ENCODE data around the gene LRRC3.
"Not testable (repeated sequence)": the region's sequence is repeated elsewhere in the genome, so short reads cannot be mapped to it uniquely, and the experiment has no call there.

Gene LRRC3

DNA sequence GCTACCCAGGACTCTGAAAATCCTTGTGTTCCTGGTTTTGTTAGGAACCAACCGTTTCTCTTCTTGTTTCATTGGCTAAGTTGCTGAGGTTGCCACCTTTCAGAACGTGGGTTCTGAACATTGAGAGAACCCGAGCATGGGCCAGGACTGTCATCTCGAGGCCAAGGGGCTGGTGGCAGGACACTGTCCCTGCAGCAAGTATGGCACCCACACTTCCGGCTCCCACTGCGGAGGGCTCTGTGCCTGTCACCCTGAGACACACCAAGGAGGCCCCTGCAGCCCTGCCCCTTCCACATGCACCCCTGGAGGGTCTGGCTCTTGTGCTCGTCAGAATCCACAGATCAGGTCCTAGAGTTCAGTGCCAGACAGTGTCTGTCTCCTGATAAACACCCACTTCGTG is 39.1 kb upstream of the LRRC3 start:
- Histone ChIP-seq H3K4me3 (ENCODE audit: low read length in 2 of 2) (no peak overlapping the region), H3K4me1 (ENCODE audit: control insufficient read depth in 2 of 2, insufficient read depth in 2 of 2, low read length in 2 of 2) (no peaks in the 10 kb centered on the region), H3K36me3 (ENCODE audit: control insufficient read depth in 2 of 2, insufficient read depth in 2 of 2, low read length in 2 of 2) (no peaks in the 10 kb centered on the region), H3K27me3 (ENCODE audit: control insufficient read depth in 2 of 2, insufficient read depth in 2 of 2, low read length in 2 of 2) (no peaks in the 10 kb centered on the region), H3K9ac (ENCODE audit: low read depth in 1 of 2, low read length in 2 of 2) (no peak overlapping the region), H3K27ac (ENCODE audit: low read depth in 2 of 2, low read length in 2 of 2) (no peak overlapping the region), H3K9me3 (ENCODE audit: control insufficient read depth in 2 of 2, low read length in 2 of 2) (no peaks in the 10 kb centered on the region)

DNA sequence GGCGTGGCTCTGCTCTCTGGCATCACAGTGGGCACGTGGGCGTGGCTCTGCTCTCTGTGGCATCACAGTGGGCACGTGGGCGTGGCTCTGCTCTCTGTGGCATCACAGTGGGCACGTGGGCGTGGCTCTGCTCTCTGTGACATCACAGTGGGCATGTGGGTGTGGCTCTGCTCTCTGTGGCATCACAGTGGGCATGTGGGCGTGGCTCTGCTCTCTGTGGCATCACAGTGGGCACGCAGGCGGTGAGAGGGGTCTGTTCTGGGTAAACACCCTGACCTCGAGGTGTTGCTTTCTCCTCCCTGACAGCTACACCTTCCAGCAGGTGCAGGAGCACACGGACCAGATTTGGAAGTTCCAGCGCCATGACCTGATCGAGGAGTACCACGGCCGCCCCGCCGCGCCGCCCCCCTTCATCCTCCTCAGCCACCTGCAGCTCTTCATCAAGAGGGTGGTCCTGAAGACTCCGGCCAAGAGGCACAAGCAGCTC is 37.6 kb upstream of the LRRC3 start:
- H3K9ac ChIP-seq (ENCODE audit: low read depth in 1 of 2, low read length in 2 of 2); H3K27me3 ChIP-seq (ENCODE audit: control insufficient read depth in 2 of 2, insufficient read depth in 2 of 2, low read length in 2 of 2); H3K27ac ChIP-seq (ENCODE audit: low read depth in 2 of 2, low read length in 2 of 2); H3K9me3 ChIP-seq (ENCODE audit: control insufficient read depth in 2 of 2, low read length in 2 of 2); H3K4me1 ChIP-seq (ENCODE audit: control insufficient read depth in 2 of 2, insufficient read depth in 2 of 2, low read length in 2 of 2); H3K4me3 ChIP-seq (ENCODE audit: low read length in 2 of 2); H3K36me3 ChIP-seq (ENCODE audit: control insufficient read depth in 2 of 2, insufficient read depth in 2 of 2, low read length in 2 of 2): not testable (repeated sequence)

DNA sequence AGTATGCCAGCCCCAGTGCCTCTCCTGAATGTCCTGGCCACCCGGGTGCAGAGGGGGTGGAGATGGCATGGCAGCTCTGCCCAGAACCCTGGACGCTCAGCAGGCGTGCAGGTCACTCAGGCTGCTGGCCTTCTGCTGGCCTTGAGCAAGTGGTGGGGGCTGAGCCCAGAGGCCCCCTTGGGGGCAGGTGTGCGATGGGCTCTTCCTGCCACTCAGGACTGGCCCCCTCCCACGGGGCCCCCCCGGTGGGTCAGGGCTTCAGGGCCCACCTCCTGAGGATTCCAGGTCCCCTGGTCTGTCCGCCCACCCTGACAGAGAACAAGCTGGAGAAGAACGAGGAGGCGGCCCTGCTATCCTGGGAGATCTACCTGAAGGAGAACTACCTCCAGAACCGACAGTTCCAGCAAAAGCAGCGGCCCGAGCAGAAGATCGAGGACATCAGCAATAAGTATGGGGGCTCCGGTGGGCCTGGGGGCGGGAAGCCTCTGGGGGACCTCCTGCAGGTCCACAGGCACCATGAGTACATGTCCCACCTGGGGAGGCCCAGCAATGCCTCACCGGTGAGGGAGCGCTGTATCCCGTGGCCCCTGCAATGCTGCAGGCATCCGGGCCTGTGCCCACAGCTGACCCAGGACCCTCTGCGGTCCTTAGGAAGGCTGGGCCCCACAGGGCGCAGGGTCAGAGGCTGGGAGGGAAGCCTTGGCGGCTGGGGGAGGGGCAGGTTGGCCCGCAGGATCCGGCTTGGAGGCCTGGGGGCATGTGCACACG is 37.0 kb upstream of the LRRC3 start:
- Histone ChIP-seq H3K27me3 (ENCODE audit: control insufficient read depth in 2 of 2, insufficient read depth in 2 of 2, low read length in 2 of 2) (no peaks in the 10 kb centered on the region), H3K4me3 (ENCODE audit: low read length in 2 of 2) (no peak overlapping the region), H3K36me3 (ENCODE audit: control insufficient read depth in 2 of 2, insufficient read depth in 2 of 2, low read length in 2 of 2) (no peaks in the 10 kb centered on the region), H3K9ac (ENCODE audit: low read depth in 1 of 2, low read length in 2 of 2) (no peak overlapping the region), H3K27ac (ENCODE audit: low read depth in 2 of 2, low read length in 2 of 2) (no peak overlapping the region), H3K9me3 (ENCODE audit: control insufficient read depth in 2 of 2, low read length in 2 of 2) (no peaks in the 10 kb centered on the region), H3K4me1 (ENCODE audit: control insufficient read depth in 2 of 2, insufficient read depth in 2 of 2, low read length in 2 of 2) (no peaks in the 10 kb centered on the region)

DNA sequence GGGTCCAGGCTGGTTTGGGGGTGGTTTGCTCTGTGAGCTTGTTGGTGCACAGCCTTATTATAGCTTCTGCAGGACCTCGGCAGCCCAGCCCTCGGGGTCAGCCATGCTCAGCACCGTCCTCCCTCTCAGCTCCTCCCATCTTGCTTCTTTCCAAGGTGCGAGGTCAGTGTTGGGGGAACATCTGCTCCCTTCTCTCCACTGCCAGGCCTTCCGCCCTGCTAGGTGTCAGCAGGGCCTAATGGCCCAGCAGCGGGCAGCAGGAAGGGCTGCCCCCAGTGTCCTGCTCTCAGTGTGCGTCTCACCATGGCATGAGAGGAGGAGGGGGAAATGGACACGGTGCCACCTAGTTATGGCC is 36.5 kb upstream of the LRRC3 start:
- Histone ChIP-seq H3K9ac (ENCODE audit: low read depth in 1 of 2, low read length in 2 of 2) (no peak overlapping the region), H3K27me3 (ENCODE audit: control insufficient read depth in 2 of 2, insufficient read depth in 2 of 2, low read length in 2 of 2) (no peaks in the 10 kb centered on the region), H3K4me3 (ENCODE audit: low read length in 2 of 2) (no peak overlapping the region), H3K9me3 (ENCODE audit: control insufficient read depth in 2 of 2, low read length in 2 of 2) (no peaks in the 10 kb centered on the region), H3K4me1 (ENCODE audit: control insufficient read depth in 2 of 2, insufficient read depth in 2 of 2, low read length in 2 of 2) (no peaks in the 10 kb centered on the region), H3K27ac (ENCODE audit: low read depth in 2 of 2, low read length in 2 of 2) (no peak overlapping the region), H3K36me3 (ENCODE audit: control insufficient read depth in 2 of 2, insufficient read depth in 2 of 2, low read length in 2 of 2) (no peaks in the 10 kb centered on the region)

DNA sequence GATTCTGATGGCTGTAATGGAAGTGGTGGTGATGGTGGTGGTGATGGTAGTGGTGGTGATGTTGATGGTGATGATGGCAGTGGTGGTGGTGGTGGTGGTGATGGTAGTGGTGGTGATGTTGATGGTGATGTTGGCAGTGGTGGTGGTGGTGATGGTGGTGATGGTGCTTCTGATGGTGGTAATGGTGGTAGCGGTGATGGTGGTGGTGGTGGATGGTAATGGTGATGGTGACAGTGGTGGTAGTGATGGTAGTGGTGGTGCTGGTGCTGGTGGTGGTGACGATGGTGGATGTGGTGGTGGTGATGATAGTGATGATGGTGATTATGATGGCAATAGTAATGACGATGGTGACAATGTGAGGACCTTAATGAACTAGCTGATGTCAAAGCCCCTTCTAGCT is 35.6 kb upstream of the LRRC3 start:
- no peaks in the 10 kb centered on the region for H3K27me3 ChIP-seq (ENCODE audit: control insufficient read depth in 2 of 2, insufficient read depth in 2 of 2, low read length in 2 of 2)
- no peaks in the 10 kb centered on the region for H3K9me3 ChIP-seq (ENCODE audit: control insufficient read depth in 2 of 2, low read length in 2 of 2)
- no peaks in the 10 kb centered on the region for H3K4me1 ChIP-seq (ENCODE audit: control insufficient read depth in 2 of 2, insufficient read depth in 2 of 2, low read length in 2 of 2)
- H3K4me3 ChIP-seq (ENCODE audit: low read length in 2 of 2), result no peak overlapping the region
- H3K27ac ChIP-seq (ENCODE audit: low read depth in 2 of 2, low read length in 2 of 2), result no peak overlapping the region
- no peak overlapping the region for H3K9ac ChIP-seq (ENCODE audit: low read depth in 1 of 2, low read length in 2 of 2)
- H3K36me3 ChIP-seq (ENCODE audit: control insufficient read depth in 2 of 2, insufficient read depth in 2 of 2, low read length in 2 of 2), result no peaks in the 10 kb centered on the region

DNA sequence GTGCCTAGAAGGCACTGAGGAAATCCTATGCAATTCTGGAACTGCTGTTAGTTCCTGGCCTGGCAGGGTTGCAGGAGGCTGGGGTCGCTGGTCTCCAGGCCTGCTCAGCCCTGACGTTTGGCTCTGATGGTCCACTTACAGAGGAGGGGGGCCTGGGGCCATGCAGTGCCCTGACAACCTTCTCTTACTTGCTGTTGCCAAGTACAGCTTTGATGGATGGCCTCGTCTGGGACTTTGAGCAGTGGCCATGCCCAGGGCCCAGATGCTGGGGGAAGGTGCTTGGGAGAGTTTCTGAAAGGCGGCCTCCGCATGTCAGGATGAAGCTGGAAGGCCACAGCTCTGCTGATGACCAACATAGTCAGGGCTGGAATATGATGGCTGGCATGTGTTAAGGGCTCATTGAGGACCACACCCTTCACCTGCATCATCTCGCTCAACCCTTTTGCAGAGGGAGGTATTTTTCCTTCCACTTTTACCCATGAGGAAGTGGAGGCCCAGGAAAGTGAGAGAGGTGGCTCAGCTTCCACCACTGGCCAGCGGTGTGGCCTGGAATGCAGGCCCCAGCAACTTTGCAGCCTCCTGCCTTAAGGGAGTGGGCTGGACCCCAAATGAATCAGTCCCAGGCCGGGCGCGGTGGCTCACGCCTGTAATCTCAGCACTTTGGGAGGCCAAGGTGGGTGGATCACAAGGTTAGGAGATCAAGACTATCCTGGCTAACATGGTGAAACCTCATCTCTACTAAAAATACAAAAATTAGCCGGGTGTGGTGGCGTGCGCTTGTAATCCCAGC is 34.7 kb upstream of the LRRC3 start:
- Histone ChIP-seq H3K27me3 (ENCODE audit: control insufficient read depth in 2 of 2, insufficient read depth in 2 of 2, low read length in 2 of 2) (no peaks in the 10 kb centered on the region), H3K36me3 (ENCODE audit: control insufficient read depth in 2 of 2, insufficient read depth in 2 of 2, low read length in 2 of 2) (no peaks in the 10 kb centered on the region), H3K9me3 (ENCODE audit: control insufficient read depth in 2 of 2, low read length in 2 of 2) (no peaks in the 10 kb centered on the region), H3K4me3 (ENCODE audit: low read length in 2 of 2) (no peak overlapping the region), H3K4me1 (ENCODE audit: control insufficient read depth in 2 of 2, insufficient read depth in 2 of 2, low read length in 2 of 2) (no peaks in the 10 kb centered on the region), H3K27ac (ENCODE audit: low read depth in 2 of 2, low read length in 2 of 2) (no peak overlapping the region), H3K9ac (ENCODE audit: low read depth in 1 of 2, low read length in 2 of 2) (no peak overlapping the region)

DNA sequence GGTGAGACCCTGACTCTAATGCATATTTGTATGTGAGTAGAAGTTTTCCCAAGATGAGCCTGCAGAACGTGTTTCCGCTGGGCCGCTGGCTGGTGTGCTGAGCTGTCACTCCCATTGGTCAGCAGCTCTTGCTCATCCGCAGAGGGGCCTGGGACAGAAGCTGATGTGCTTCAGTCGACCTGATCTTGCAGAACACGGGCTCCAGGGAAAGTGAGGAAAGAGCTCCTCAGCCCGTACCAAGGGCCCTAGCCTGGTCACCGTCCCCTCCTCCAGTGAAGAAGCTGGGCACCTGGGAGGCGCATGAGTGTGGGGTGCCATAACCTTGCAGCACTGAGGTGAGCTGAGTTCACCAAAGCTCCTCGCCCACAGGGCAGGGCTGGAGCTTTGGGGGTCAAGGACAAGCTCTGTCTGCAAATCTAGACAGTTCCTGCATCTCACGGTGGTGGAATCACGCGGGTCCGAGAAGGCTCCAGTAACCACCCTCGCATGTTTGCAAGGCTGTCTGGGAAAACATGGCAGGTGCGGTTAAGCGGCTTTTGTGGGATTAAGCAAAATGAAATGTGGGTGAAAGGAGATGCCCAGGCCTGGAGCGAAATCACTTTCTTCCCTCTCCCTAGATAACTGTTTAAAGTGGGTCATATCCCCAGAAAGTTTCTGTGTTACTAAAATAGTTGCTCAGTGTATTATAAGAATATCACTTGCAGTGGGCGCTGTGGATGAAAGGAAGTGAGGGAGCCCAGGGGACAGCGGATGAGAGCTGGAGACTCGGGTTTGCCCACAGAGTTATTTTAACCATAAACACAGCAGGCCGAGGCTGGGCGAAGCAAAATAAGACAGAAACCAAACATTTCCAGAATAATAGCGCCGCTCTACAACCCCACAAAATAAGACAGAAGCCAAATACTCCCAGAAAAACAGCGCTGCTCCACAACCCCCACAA is 33.1 kb upstream of the LRRC3 start:
- H3K4me3 ChIP-seq (ENCODE audit: low read length in 2 of 2), result no peak overlapping the region
- H3K9me3 ChIP-seq (ENCODE audit: control insufficient read depth in 2 of 2, low read length in 2 of 2), result no peaks in the 10 kb centered on the region
- no peak overlapping the region for H3K27ac ChIP-seq (ENCODE audit: low read depth in 2 of 2, low read length in 2 of 2)
- H3K9ac ChIP-seq (ENCODE audit: low read depth in 1 of 2, low read length in 2 of 2), result no peak overlapping the region
- H3K27me3 ChIP-seq (ENCODE audit: control insufficient read depth in 2 of 2, insufficient read depth in 2 of 2, low read length in 2 of 2), result no peaks in the 10 kb centered on the region
- no peaks in the 10 kb centered on the region for H3K4me1 ChIP-seq (ENCODE audit: control insufficient read depth in 2 of 2, insufficient read depth in 2 of 2, low read length in 2 of 2)
- H3K36me3 ChIP-seq (ENCODE audit: control insufficient read depth in 2 of 2, insufficient read depth in 2 of 2, low read length in 2 of 2), result no peaks in the 10 kb centered on the region

DNA sequence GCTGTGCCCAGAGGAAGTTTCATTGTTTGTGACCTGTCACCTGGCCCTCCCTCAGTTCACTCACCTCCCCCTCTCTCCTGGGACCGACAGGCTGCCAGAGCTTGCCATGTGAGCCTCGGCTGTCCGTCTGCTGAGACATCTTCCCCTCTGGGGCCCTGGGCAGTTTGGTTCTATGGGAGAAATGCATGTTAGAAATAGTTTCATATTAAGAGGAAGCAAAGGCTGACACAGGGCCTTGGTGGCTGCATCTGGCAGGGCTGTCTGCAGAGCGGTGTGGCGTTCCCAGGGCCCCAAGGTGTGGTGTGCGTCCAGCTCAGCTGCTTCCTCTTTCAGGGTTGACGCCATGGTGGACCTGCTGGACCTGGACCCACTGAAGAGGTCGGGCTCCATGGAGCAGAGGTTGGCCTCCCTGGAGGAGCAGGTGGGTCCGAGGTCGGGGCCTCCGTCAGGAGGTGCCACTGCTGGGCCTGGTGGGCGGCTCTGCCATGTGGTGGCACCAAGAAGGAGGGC is 31.9 kb upstream of the LRRC3 start:
- H3K27me3 ChIP-seq (ENCODE audit: control insufficient read depth in 2 of 2, insufficient read depth in 2 of 2, low read length in 2 of 2), result no peaks in the 10 kb centered on the region

DNA sequence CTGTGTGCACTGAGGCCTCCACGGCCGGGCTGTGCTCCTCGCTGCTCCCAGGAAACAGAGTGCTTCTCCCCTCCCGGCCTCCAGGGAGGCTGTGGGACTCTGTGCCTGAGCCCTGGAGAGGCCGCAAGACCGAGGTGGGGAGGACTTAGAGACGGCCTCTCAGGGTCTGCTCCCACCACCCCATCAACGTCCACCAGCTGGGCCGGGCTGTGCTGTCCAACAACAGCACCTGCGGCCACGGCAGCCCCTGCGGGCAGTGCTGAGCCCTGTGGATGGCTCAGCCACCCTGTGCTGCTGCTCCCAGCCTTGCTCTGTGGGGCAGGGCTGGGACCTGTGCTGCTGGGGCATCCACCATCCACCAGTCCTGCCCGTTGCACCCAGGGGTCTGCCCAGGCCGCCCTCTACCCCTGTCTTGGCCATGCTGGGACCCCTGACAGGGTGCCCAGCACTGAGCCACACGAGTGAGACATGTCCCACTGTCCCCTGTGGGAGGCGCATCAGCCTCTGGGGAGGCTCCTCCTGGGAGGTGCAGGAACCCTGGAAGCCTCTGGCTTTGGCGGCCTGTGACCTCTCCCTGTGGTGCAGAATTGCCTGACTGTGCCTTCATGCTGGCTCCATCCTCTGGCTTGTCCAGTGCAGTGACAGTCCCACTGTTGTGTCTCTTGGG is 31.2 kb upstream of the LRRC3 start:
- Histone ChIP-seq H3K36me3 (ENCODE audit: control insufficient read depth in 2 of 2, insufficient read depth in 2 of 2, low read length in 2 of 2) (no peaks in the 10 kb centered on the region), H3K4me1 (ENCODE audit: control insufficient read depth in 2 of 2, insufficient read depth in 2 of 2, low read length in 2 of 2) (no peaks in the 10 kb centered on the region), H3K27ac (ENCODE audit: low read depth in 2 of 2, low read length in 2 of 2) (no peak overlapping the region), H3K27me3 (ENCODE audit: control insufficient read depth in 2 of 2, insufficient read depth in 2 of 2, low read length in 2 of 2) (no peaks in the 10 kb centered on the region), H3K4me3 (ENCODE audit: low read length in 2 of 2) (no peak overlapping the region), H3K9me3 (ENCODE audit: control insufficient read depth in 2 of 2, low read length in 2 of 2) (no peaks in the 10 kb centered on the region), H3K9ac (ENCODE audit: low read depth in 1 of 2, low read length in 2 of 2) (no peak overlapping the region)

More for the DNA sequence above, 31.9 kb upstream of the LRRC3 start:
- no peak overlapping the region for H3K4me3 ChIP-seq (ENCODE audit: low read length in 2 of 2)
- no peak overlapping the region for H3K27ac ChIP-seq (ENCODE audit: low read depth in 2 of 2, low read length in 2 of 2)
- H3K9ac ChIP-seq (ENCODE audit: low read depth in 1 of 2, low read length in 2 of 2), result no peak overlapping the region
- no peaks in the 10 kb centered on the region for H3K4me1 ChIP-seq (ENCODE audit: control insufficient read depth in 2 of 2, insufficient read depth in 2 of 2, low read length in 2 of 2)
- H3K9me3 ChIP-seq (ENCODE audit: control insufficient read depth in 2 of 2, low read length in 2 of 2), result no peaks in the 10 kb centered on the region
- no peaks in the 10 kb centered on the region for H3K36me3 ChIP-seq (ENCODE audit: control insufficient read depth in 2 of 2, insufficient read depth in 2 of 2, low read length in 2 of 2)

All from mucosa of rectum (tissue), 2 donors.